ENCODE results near the gene CNTN5.

Gene CNTN5

DNA sequence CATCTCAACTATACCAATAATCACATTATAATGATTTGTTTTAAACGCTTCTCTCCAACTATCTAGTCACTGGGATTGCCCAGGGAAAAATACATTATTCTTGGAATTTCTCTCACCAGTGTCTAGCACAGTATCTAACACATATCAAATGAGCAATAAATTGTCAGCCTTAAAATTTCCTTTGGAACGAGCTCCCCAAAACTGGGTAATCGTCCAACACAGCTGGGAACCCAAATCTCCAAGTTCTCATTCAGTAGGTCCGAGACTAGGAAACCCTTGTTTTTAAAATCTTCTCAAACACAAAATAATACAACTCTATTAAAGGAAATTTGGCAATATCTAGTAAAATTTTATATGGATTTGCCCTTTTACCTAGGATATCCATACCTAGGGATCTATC lies 1338.5 kb downstream of the CNTN5 start:
- Histone ChIP-seq H3K36me3 (ENCODE audit: insufficient read depth, low read length) (no peaks in the 10 kb centered on the region), H3K4me1 (ENCODE audit: insufficient read depth, low read length) (no peaks in the 10 kb centered on the region), H3K9ac (ENCODE audit: low read depth, low read length) (no peak overlapping the region), H3K27me3 (ENCODE audit: insufficient read depth, low read length) (no peaks in the 10 kb centered on the region), H3K9me3 (ENCODE audit: insufficient read depth, low read depth, low read length) (no peaks in the 10 kb centered on the region), H3K27ac (ENCODE audit: low read depth, low read length) (no peak overlapping the region), H3K4me3 (ENCODE audit: low read length) (no peak overlapping the region)
- 93% methylated on average over 4 of the region's 4 CpGs for WGBS

DNA sequence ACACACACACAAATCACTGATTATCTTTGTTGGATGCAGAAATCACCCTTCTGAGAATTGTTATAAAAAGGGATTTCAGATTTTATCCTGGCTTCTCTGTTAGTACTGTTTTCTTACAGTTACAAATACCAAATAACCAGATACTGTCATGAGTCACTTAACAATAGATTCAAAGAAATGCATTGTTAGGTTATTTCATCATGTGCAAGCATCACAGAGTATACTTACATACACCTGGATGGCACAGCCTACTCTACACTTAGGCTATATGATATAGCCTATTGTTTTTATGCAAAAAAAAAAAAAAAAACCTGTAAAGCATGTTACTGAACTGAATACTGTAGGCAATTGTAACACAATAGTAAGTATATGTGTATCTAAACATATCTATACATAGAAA lies 1347.1 kb downstream of the CNTN5 start:
- Histone ChIP-seq H3K4me1 (ENCODE audit: insufficient read depth, low read length) (no peaks in the 10 kb centered on the region), H3K9ac (ENCODE audit: low read depth, low read length) (no peak overlapping the region), H3K36me3 (ENCODE audit: insufficient read depth, low read length) (no peaks in the 10 kb centered on the region), H3K27ac (ENCODE audit: low read depth, low read length) (no peak overlapping the region), H3K9me3 (ENCODE audit: insufficient read depth, low read depth, low read length) (no peaks in the 10 kb centered on the region), H3K27me3 (ENCODE audit: insufficient read depth, low read length) (no peaks in the 10 kb centered on the region), H3K4me3 (ENCODE audit: low read length) (no peak overlapping the region)

DNA sequence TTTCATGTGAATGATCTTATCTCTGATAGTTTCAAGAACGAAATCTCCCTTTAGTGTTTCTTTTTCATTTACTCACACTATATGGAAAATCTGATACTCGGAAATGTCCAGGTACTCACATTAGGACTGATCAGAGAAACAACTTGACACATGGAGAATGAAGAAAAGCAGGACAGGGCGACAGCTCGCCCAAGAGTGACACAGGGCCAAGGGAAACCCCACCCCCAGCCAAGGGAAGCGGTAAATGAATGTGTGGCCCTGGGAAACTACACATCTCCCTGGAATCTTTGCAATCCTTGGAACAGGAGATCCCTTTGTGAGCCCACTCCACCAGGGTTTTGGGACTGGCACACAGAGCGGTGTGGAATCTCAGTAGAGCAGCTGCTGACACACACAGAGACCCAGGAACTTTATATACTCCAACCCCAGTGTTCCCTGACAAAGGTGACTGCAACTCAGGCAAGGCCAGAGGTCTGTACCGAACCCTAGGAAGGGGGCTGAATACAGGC lies 1362.7 kb downstream of the CNTN5 start:
- WGBS: 92% methylated on average over 7 of the region's 7 CpGs
- H3K4me3 ChIP-seq (ENCODE audit: low read length): no peak overlapping the region
- no peak overlapping the region for H3K9ac ChIP-seq (ENCODE audit: low read depth, low read length)
- no peaks in the 10 kb centered on the region for H3K36me3 ChIP-seq (ENCODE audit: insufficient read depth, low read length)
- no peaks in the 10 kb centered on the region for H3K9me3 ChIP-seq (ENCODE audit: insufficient read depth, low read depth, low read length)
- no peaks in the 10 kb centered on the region for H3K4me1 ChIP-seq (ENCODE audit: insufficient read depth, low read length)
- no peaks in the 10 kb centered on the region for H3K27me3 ChIP-seq (ENCODE audit: insufficient read depth, low read length)
- no peak overlapping the region for H3K27ac ChIP-seq (ENCODE audit: low read depth, low read length)

DNA sequence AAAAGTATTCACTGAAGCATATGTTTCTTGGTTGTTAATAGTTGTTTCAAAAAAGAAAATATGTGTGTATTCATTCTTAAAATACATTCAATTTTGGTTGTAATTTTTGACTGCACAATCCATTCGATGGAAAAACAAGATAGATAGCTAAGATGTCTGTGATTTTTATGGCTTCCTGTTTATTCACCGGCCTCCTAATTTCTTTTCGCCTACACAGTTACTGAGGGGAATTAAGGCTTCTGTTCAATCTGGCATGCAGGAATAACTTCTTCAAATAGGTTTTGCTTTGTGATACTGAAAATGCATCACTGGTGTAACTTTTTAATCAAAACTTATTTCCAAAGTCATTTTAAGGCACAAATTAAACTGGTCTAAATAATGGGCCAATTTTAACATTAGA lies 1375.5 kb downstream of the CNTN5 start:
- no peaks in the 10 kb centered on the region for H3K36me3 ChIP-seq (ENCODE audit: insufficient read depth, low read length)
- no peaks in the 10 kb centered on the region for H3K27me3 ChIP-seq (ENCODE audit: insufficient read depth, low read length)
- no peak overlapping the region for H3K4me3 ChIP-seq (ENCODE audit: low read length)
- no peak overlapping the region for H3K27ac ChIP-seq (ENCODE audit: low read depth, low read length)
- no peak overlapping the region for H3K9ac ChIP-seq (ENCODE audit: low read depth, low read length)
- peaks cover 4% of the 10 kb centered on the region for H3K4me1 ChIP-seq (ENCODE audit: insufficient read depth, low read length)
- no peaks in the 10 kb centered on the region for H3K9me3 ChIP-seq (ENCODE audit: insufficient read depth, low read depth, low read length)
- WGBS: 94% methylated on average over 3 of the region's 3 CpGs

DNA sequence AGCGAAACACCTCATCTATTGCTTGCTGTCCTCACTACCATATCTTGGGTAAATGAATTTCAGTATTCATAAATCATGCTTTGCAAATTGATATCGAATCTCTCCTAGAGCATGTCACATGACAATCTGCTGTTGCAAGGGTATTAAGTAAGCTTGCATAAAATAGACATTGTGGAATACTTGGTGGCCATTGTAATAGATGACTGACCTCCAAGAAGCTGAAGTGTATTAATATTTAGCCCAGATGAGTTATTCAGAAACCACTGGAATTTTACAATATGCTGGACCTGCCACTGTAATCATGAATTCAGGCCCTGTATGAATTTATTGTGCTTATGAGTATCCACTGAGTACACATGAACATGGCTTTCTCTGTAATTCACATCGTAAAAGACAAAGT lies 1376.7 kb downstream of the CNTN5 start:
- peaks cover 4% of the 10 kb centered on the region for H3K4me1 ChIP-seq (ENCODE audit: insufficient read depth, low read length)
- no peaks in the 10 kb centered on the region for H3K9me3 ChIP-seq (ENCODE audit: insufficient read depth, low read depth, low read length)
- WGBS: 85% methylated on average over 1 of the region's 3 CpGs
- no peak overlapping the region for H3K9ac ChIP-seq (ENCODE audit: low read depth, low read length)
- no peak overlapping the region for H3K4me3 ChIP-seq (ENCODE audit: low read length)
- H3K27me3 ChIP-seq (ENCODE audit: insufficient read depth, low read length): no peaks in the 10 kb centered on the region
- no peak overlapping the region for H3K27ac ChIP-seq (ENCODE audit: low read depth, low read length)
- no peaks in the 10 kb centered on the region for H3K36me3 ChIP-seq (ENCODE audit: insufficient read depth, low read length)

DNA sequence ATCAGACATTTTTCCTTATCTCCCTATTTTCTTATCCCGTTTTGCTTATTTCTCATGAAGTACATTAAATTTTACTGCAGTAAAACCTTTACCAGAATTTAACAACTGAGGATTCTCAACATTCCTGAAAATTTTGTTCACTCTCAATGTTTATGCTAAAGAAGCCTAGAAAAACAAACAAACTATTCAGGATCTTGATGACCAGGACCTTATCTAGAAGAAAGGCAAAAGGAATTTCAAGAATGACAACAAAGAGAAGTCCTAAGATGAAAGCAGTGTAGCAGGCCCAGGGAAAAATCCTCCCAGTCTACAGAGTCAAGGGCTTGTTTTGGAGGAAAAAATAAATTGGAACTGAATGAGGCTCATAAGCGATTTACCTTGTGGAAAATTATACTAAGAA lies 1383.1 kb downstream of the CNTN5 start:
- 52% methylated on average over 2 of the region's 2 CpGs for WGBS
- no peak overlapping the region for H3K4me3 ChIP-seq (ENCODE audit: low read length)
- H3K4me1 ChIP-seq (ENCODE audit: insufficient read depth, low read length): peaks cover 20% of the 10 kb centered on the region
- H3K36me3 ChIP-seq (ENCODE audit: insufficient read depth, low read length): no peaks in the 10 kb centered on the region
- H3K27me3 ChIP-seq (ENCODE audit: insufficient read depth, low read length): no peaks in the 10 kb centered on the region
- no peak overlapping the region for H3K9ac ChIP-seq (ENCODE audit: low read depth, low read length)
- H3K27ac ChIP-seq (ENCODE audit: low read depth, low read length): peak overlapping the region; percentile 37; the same call in 1 of the 2 replicates
- 0 out of 2 replicates have a peak, but pooled peaks cover 5% of the 10 kb centered on the region for H3K9me3 ChIP-seq (ENCODE audit: insufficient read depth, low read depth, low read length)

DNA sequence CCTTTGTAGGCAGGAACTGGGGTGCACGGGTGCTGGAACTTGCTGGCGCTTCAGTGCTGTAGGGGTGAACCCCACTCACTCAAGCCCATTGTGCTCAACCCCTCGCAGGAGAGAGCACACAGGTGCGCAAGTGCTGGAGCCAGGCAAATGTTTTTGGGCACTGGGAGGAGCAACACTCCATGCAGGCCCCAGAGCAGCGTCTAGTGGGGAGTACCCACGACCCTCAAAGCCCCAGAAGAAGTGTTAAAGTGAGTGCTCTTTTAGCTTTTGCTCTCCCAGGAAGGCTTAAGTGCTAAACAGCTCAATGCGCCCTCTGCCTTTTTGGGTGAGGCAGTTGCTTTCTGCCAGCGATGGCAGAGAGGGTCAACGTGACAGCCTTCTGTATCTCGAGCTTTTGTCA lies 1384.2 kb downstream of the CNTN5 start:
- Histone ChIP-seq H3K36me3 (ENCODE audit: insufficient read depth, low read length) (no peaks in the 10 kb centered on the region), H3K9ac (ENCODE audit: low read depth, low read length) (no peak overlapping the region), H3K27me3 (ENCODE audit: insufficient read depth, low read length) (no peaks in the 10 kb centered on the region), H3K27ac (ENCODE audit: low read depth, low read length) (no peak overlapping the region), H3K4me1 (ENCODE audit: insufficient read depth, low read length) (peaks cover 20% of the 10 kb centered on the region), H3K4me3 (ENCODE audit: low read length) (no peak overlapping the region), H3K9me3 (ENCODE audit: insufficient read depth, low read depth, low read length) (0 out of 2 replicates have a peak, but pooled peaks cover 5% of the 10 kb centered on the region)
- 87% methylated on average over 10 of the region's 10 CpGs for WGBS
